OCI-LY1 (cell line): ENCODE data around the gene IQCF5.

Experiments
- CTCF ChIP-seq: fragments of 200-600 bp; sonication (generic), shearing (Covaris generic); IDR thresholded peaks from 2 replicates; pipeline ENCODE4 v1.5.1; 2017; ENCODE audit warnings: mild to moderate bottlenecking, antibody characterized with exemption, low read length, moderate library complexity, mixed read lengths
- EZH2 ChIP-seq: fragments of 200-600 bp; sonication (generic), shearing (Covaris generic); IDR thresholded peaks from 2 replicates; pipeline ENCODE4 v1.8.0; 2017; ENCODE audit warnings: borderline replicate concordance, mixed run types, mild to moderate bottlenecking, antibody characterized with exemption, low read length, moderate library complexity, mixed read lengths

GRCh38 chr3:51879937-51880336 lies 4.5 kb upstream of the IQCF5 start:
- TF ChIP-seq CTCF (no peak), EZH2 (no peak)
